Measurements from ENCODE around the gene KIF11. TPM values are rescaled to one million over a fixed set of nuclear protein-coding genes. Genes with fewer than 3 reads are reported as not detected.
A peak's percentile ranks its signal among the peaks of the same experiment; 100 is the strongest.

The KIF11 gene
- total and polyA plus RNA-seq, 9 of the 15 experiments (the other 6 are each of a cell fraction or from before 2014, with no cell fraction given) = 11.3 to 54.4 (median 29.2) TPM

DNA sequence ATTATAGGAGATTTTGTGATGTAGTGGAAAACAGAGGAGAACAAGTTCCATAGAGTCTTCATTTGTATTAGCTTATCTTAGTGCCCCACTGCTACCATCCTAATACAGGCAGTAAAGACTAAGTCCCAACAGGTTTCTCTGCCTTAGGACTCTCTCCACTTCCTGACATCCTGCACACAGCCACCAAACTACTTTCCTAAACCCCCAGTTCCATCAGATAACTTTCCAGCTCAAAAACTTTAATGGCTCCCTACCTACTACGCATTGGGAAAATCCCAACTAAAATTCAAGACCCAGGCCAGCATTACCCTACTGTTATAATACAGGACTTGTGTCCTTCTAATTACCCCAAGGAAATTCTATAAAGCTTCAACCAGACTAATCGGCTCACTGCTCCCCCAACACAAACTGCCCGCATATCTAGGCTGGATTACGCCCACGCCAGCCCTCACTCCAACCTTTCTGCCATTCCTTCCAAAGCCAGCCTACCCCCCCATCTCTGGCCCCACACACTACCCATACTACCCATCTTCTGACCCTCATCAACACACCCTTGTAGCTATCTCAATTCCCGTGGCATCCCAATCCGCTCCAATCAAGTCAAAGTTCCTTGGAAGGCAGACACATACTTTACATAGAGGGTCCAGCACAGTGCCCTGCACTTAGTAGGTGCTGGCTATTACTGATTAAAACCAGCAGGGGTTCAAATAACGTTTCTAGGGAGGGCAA is 20.4 kb upstream of the KIF11 start (continued):
- TF ChIP-seq FOXA3 (CRISPR knock-in tag; conservative IDR thresholded peaks at IDR 0.05 in 1 of 2, IDR thresholded peaks at IDR 0.05 in 1 of 2) (no peak), EGR1 (conservative IDR thresholded peaks at IDR 0.05) (peak; percentile 95), DPF2 (IDR thresholded peaks at IDR 0.05) (peak; percentile 25; the same call in 1 of the 2 replicates), ZNF780A (CRISPR knock-in tag; IDR thresholded peaks at IDR 0.05) (no peak), HOXB6 (CRISPR knock-in tag; IDR thresholded peaks at IDR 0.05; ENCODE audit: borderline replicate concordance) (no peak), POLR2H (tag; IDR thresholded peaks at IDR 0.05; ENCODE audit: low read depth) (no peak), ZNF77 (CRISPR knock-in tag; IDR thresholded peaks at IDR 0.05) (no peak), MYNN (IDR thresholded peaks at IDR 0.05) (no peak), MYNN (CRISPR knock-in tag; IDR thresholded peaks at IDR 0.05) (no peak), TGIF2 (CRISPR knock-in tag; IDR thresholded peaks at IDR 0.05) (no peak), HEY1 (CRISPR knock-in tag; IDR thresholded peaks at IDR 0.05; ENCODE audit: borderline replicate concordance) (no peak), ZC3H11A (IDR thresholded peaks at IDR 0.05; ENCODE audit: low read depth, low read length) (no peak), ZNF764 (CRISPR knock-in tag; IDR thresholded peaks at IDR 0.05; ENCODE audit: low read depth) (no peak), SMARCA4 (IDR thresholded peaks at IDR 0.05) (0 out of 2 replicates have a peak, but pooled peaks have one; percentile 21), KDM4B (IDR thresholded peaks at IDR 0.05; ENCODE audit: borderline replicate concordance in 2 of 2, low read depth in 1 of 2) (no peak), GTF2A2 (tag; IDR thresholded peaks at IDR 0.05) (no peak), BRD9 (IDR thresholded peaks at IDR 0.05; ENCODE audit: low read depth, partially characterized antibody) (no peak), GATA2 (CRISPR knock-in tag; IDR thresholded peaks at IDR 0.05) (no peak), ZC3H8 (IDR thresholded peaks at IDR 0.05) (no peak), CHD2 (IDR thresholded peaks at IDR 0.05; ENCODE audit: low read depth, low read length) (no peak), FUS (optimal IDR thresholded peaks at IDR 0.05; ENCODE audit: low read depth, low read length) (no peak)
- TF ChIP-seq, protein P1, sequence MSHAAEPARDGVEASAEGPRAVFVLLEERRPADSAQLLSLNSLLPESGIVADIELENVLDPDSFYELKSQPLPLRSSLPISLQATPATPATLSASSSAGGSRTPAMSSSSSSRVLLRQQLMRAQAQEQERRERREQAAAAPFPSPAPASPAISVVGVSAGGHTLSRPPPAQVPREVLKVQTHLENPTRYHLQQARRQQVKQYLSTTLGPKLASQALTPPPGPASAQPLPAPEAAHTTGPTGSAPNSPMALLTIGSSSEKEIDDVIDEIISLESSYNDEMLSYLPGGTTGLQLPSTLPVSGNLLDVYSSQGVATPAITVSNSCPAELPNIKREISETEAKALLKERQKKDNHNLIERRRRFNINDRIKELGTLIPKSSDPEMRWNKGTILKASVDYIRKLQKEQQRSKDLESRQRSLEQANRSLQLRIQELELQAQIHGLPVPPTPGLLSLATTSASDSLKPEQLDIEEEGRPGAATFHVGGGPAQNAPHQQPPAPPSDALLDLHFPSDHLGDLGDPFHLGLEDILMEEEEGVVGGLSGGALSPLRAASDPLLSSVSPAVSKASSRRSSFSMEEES (CRISPR knock-in tag; IDR thresholded peaks at IDR 0.05) = no peak
- TF ChIP-seq, protein P2, sequence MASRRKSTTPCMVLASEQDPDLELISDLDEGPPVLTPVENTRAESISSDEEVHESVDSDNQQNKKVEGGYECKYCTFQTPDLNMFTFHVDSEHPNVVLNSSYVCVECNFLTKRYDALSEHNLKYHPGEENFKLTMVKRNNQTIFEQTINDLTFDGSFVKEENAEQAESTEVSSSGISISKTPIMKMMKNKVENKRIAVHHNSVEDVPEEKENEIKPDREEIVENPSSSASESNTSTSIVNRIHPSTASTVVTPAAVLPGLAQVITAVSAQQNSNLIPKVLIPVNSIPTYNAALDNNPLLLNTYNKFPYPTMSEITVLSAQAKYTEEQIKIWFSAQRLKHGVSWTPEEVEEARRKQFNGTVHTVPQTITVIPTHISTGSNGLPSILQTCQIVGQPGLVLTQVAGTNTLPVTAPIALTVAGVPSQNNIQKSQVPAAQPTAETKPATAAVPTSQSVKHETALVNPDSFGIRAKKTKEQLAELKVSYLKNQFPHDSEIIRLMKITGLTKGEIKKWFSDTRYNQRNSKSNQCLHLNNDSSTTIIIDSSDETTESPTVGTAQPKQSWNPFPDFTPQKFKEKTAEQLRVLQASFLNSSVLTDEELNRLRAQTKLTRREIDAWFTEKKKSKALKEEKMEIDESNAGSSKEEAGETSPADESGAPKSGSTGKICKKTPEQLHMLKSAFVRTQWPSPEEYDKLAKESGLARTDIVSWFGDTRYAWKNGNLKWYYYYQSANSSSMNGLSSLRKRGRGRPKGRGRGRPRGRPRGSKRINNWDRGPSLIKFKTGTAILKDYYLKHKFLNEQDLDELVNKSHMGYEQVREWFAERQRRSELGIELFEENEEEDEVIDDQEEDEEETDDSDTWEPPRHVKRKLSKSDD (conservative IDR thresholded peaks at IDR 0.05; ENCODE audit: low read length) = no peak
- TF ChIP-seq, protein P3, sequence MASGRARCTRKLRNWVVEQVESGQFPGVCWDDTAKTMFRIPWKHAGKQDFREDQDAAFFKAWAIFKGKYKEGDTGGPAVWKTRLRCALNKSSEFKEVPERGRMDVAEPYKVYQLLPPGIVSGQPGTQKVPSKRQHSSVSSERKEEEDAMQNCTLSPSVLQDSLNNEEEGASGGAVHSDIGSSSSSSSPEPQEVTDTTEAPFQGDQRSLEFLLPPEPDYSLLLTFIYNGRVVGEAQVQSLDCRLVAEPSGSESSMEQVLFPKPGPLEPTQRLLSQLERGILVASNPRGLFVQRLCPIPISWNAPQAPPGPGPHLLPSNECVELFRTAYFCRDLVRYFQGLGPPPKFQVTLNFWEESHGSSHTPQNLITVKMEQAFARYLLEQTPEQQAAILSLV (tag; IDR thresholded peaks at IDR 0.05) = no peak
- TF ChIP-seq, protein P4, sequence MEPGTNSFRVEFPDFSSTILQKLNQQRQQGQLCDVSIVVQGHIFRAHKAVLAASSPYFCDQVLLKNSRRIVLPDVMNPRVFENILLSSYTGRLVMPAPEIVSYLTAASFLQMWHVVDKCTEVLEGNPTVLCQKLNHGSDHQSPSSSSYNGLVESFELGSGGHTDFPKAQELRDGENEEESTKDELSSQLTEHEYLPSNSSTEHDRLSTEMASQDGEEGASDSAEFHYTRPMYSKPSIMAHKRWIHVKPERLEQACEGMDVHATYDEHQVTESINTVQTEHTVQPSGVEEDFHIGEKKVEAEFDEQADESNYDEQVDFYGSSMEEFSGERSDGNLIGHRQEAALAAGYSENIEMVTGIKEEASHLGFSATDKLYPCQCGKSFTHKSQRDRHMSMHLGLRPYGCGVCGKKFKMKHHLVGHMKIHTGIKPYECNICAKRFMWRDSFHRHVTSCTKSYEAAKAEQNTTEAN (CRISPR knock-in tag; IDR thresholded peaks at IDR 0.05) = no peak

All from K562 (cell line).